ENCODE data around the gene SMIM24.
"Not testable (repeated sequence)": the region's sequence is repeated elsewhere in the genome, so short reads cannot be mapped to it uniquely, and the experiment has no call there.

The SMIM24 gene

DNA sequence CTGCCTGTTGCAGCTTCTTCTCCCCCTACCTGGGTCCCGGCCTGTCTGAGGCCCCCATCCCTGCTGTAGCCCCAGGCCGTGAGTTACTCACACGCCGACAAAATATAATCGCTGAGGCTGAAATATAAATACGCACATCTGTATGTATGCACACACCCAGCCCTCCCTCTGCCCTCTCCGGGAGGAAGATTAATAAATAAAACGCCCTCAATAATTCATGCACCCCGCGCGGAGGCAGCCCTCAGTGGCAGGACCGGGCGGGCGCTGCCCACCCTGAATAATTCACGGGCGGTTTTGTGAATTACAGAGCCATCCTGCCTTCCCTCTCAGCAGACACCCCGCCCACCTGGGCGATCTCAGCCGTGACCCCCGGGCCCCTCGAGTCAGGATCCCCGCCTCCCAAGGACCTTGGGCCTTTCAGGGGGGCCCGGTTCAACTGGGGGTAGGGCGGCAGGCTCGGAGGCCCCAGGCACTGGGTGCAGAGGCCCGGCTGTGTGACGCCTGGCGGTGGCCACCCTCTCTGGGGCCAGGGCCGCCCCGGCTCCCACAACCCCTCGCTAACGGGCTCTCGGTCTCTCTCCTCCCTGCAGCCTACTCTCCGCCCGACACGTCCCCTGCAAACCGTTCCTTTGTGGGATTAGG lies 24.2 kb downstream of the SMIM24 start:
- DNase-seq (ENCODE audit: low spot score): no peak

- no peak for DNase-seq (ENCODE audit: low spot score)
Measured at GRCh38 chr19:3455393-3455955, 24.9 kb downstream of the SMIM24 start.

- no peak for DNase-seq (ENCODE audit: low spot score)
Measured at GRCh38 chr19:3454656-3455392, 25.5 kb downstream of the SMIM24 start.

GRCh38 chr19:3453840-3454239 lies 26.5 kb downstream of the SMIM24 start:
- no peak for DNase-seq (ENCODE audit: low spot score)

DNA sequence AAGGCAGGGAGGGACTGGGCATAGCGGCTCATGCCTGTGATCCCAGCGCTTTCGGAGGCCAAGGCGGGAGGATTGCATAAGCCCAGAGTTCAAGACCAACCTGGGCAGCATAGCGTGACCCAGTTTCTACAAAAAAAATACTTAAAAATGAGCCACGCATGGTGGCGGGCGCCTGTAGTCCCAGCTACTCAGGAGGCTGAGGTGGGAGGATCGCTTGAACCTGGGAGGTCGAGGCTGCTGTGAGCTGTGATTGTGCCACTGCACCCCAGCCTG lies 27.4 kb downstream of the SMIM24 start:
- not testable (repeated sequence) for DNase-seq (ENCODE audit: low spot score)

DNA sequence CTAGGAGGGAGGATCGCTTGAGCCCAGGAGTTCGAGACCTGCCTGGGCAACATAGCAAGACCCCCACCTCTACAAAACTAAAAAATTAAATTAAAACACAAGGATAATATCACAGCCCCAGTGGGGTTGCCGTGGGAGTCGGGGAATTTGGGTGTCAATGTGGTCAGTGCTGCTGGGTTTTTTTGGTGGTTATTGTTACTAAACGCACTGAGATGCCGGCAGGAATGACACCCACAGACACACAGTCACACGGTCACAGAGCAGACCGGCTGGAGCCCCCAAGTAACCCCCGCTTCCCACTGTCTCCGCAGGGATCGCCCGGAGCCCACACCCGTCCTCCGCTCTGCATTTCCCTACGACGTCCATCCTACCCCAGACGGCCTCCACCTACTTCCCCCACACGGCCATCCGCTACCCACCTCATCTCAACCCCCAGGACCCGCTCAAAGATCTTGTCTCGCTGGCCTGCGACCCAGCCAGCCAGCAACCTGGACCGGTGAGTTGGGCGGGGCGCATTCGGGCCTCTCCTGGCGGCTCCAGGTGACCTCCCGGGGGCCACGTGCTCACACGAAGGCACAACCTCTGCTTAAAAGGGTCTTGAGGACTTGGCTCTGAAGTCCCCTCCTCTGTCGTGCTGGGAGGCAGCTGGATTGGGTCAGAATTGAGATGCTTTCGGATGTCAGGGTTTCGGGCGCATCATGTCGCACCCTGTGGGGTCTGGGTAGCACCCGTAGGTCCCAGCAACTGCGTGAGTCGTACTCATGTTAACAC lies 28.0 kb downstream of the SMIM24 start:
- no peak for DNase-seq (ENCODE audit: low spot score)

- no peak for DNase-seq (ENCODE audit: low spot score)
Measured at GRCh38 chr19:3451451-3451866, 28.9 kb downstream of the SMIM24 start.

DNA sequence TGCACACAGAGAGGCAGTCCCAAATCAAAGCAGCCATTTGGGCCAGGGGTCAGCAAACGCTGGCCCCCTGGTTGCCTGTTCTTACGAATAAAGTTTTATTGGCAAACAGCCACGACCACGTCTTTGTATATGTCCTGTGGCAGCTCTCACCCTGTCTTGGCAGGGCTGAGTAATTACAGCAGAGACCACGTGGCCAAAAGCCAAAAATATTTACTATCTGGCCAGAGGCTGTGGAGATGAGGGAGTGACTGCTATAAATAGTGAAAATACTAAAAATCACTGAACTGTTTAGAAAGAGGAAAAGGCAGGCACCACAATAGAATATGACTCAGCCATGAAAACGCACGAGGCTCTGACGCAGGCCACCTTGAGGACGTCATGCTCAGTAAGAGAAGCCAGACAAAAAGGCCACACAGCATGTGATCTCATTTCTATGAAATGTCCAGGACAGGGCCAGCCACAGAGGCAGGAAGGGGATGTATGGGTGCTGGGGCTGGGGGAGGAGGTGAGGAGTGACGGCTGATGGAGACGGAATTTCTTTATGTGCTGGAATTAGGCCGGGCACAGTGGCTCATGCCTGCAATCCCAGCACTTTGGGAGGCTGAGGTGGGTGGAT lies 29.4 kb downstream of the SMIM24 start:
- DNase-seq (ENCODE audit: low spot score): peak; percentile 100

DNA sequence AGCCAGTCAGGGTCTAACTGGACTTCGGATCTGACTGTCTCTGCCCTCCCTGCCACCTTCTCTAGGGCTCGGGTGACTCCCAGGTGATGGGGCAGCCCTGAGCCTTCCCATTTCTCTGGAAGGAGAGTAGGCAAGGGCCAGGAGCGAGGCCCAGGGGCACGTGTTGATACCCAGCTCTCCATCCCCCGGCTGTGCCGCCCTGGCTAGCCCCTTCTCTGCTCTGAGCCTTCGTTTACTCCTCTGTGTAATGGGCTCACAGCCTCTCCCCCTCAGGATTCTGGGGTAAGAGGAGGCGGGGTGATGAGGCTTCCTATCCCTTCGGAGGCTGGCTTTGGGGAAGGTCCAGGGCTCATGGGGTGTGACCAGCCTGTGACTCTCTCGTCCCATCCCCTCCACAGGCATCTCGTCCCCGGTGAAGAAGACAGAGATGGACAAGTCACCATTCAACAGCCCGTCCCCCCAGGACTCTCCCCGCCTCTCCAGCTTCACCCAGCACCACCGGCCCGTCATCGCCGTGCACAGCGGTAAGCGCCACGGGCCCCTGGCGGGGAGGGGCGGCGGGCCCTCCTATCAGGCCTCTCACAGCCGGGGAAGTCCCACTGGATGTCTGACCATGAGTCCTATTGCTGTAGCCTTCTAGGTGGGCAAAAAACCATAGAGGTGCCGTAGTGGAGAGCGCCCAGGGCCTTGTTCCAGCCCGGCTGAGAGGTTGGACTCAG lies 31.6 kb downstream of the SMIM24 start:
- DNase-seq (ENCODE audit: low spot score): no peak

- not testable (repeated sequence) for DNase-seq (ENCODE audit: low spot score)
Measured at GRCh38 chr19:3446657-3447056, 33.7 kb downstream of the SMIM24 start.

DNA sequence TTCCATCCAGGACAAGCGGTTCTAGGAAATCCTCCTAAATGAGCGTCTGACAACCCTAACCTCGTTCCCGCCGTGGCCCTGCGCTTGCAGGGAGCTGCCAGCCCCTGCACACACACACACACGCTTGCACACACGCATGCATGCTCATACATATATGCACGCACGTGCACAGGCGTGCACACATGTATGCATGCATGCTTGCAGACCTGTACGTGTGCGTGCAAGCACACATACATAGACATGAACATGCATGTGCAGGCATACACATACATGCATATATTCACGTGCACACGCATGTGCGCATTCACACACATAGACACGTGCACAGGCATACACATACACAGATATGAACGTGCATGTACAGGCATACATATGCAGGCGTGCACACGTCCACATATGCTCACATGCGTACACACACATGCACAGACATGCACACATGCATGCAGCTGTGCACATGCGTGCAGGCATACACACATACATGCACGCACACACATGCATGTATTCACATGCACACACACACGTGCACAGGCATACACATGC lies 35.6 kb downstream of the SMIM24 start:
- DNase-seq (ENCODE audit: low spot score): no peak

GRCh38 chr19:3443840-3444694 lies 36.3 kb downstream of the SMIM24 start:
- peak; percentile 81 for DNase-seq (ENCODE audit: low spot score)

DNA sequence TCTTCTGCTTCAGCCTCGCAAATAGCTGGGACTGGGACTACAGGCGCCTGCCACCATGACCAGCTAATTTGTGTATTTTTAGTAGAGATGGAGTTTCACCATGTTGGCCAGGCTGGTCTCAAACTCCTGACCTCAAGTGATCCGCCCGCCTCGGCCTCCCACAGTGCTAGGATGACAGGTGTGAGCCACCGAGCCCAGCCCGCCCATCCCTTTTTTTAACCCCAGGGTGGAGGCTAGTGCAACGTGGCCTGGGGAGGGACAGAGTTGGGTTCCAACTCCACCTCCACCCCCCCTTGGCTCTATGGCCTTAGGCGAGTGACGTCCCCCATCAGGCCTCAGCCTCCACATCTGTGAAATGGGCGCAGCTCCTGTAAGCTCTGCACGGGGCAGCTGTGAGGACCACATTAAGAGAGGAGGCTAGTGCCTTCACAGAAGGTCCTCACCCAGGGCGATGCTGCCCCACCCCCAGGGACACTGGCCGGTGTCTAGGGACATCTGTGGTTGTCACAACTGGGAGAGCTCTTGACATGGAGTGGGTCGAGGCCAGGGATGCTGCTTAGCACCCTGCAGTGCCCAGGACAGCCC lies 37.7 kb downstream of the SMIM24 start:
- no peak for DNase-seq (ENCODE audit: low spot score)

DNA sequence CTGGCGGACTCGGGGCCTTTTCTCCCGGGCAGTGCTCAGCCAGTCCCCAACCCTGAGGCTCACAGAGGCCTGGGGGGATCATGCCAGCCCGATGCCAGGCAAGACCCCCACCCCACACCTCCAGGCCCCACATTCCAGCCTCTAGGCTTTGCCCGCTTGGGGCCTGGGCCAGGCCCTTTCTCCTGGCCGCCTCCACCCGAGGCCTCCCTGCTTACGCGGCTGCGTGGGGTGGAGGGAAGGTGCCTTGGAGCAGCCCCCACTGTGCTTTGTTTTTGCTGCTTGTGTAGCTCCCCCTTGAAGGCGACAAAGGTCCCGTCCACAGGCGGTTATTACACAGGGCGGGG lies 38.4 kb downstream of the SMIM24 start:
- DNase-seq (ENCODE audit: low spot score): no peak

GRCh38 chr19:3441089-3441985 lies 39.0 kb downstream of the SMIM24 start:
- DNase-seq (ENCODE audit: low spot score): no peak

DNA sequence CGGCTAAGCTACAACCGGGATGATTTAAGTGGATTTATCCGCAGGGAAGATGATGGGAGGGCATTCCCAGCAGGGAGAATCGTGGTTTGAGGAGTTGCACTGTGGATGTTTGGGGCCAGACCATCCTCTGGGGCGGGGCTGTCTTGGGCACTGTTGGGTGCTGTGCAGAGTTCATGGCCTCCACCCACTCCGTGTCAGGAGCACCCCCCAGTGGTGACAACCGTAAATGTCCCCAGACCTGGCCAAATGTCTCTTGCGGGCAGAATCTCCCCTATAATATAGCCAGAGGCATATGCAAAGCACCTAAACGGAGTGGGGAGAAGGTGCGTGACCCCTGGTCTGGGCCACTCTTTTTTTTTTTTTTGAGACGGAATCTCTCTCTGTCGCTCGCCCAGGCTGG lies 40.2 kb downstream of the SMIM24 start:
- no peak for DNase-seq (ENCODE audit: low spot score)

DNA sequence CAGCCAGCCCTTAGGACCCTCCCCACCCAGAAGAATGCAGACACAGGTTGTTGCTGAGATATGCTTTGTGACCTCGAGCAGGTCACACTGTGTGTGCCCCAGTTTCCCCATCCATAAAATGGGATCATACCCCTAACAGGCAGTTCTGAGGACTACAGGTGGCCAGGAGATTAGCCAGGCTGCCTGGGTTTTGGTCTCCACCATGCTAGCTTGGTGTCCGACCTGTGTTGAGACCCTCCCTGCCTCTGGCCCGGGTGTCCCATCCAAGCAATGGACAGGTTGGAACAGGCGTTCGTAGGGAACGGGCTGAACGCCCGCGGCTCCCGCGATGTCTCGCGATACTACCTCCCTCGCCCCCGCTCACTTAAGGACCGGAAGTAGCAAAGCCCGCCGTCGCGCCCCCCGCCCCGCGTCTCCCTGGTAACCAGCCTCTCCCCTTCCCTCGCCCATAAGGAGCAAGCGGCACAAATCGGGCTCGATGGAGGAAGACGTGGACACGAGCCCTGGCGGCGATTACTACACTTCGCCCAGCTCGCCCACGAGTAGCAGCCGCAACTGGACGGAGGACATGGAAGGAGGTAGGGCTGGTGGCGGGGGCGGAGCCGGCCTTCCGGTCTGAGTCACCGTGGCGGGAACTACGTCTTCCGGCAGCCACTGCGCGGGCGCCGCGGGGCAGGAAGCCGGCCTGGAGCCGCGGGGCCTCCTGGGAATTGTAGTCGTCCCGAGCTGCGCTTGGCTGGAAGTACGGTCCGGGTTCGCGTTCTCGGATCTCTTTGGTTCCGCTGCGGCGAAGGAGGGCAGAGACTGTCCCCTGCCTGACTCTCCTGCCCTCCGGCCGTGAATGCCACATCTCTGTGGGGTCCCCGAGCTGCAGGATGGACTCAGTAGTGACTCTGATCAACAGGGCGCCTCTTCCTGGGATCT lies 45.4 kb downstream of the SMIM24 start:
- DNase-seq (ENCODE audit: low spot score): peak; percentile 95

Data from kidney capillary endothelial cell (primary cell).